ENCODE measurements around the gene GDF15.

GDF15 gene

GRCh38 chr19:18388960-18389725 lies 3.2 kb downstream of the GDF15 start:
- in situ Hi-C loops (cut with HindIII; ENCODE audit: low pct_ligation_motif_present, low sequenced_read_pairs): no loop called here
- Histone ChIP-seq H3K27me3 (replicated peaks) (no peaks in the 10 kb centered on the region), H3K4me3 (ENCODE audit: low read depth, low read length) (peak overlapping the region; percentile 78), H3K36me3 (replicated peaks) (peaks cover 20% of the 10 kb centered on the region), H3K27ac (no peak overlapping the region)
- no peak for DNase-seq
- no peak for TF ChIP-seq CTCF (IDR thresholded peaks at IDR 0.05; ENCODE audit: low read depth, low read length, missing control alignments)

- in situ Hi-C loops (cut with HindIII; ENCODE audit: low pct_ligation_motif_present, low sequenced_read_pairs): no loop called here
- peaks cover 20% of the 10 kb centered on the region for H3K36me3 ChIP-seq (replicated peaks)
- no peaks in the 10 kb centered on the region for H3K27me3 ChIP-seq (replicated peaks)
- no peak for DNase-seq
- H3K4me3 ChIP-seq (ENCODE audit: low read depth, low read length): no peak overlapping the region
- H3K27ac ChIP-seq: no peak overlapping the region
- TF ChIP-seq CTCF (IDR thresholded peaks at IDR 0.05; ENCODE audit: low read depth, low read length, missing control alignments): no peak
These were observed 3.7 kb downstream of the GDF15 start for GRCh38 chr19:18389726-18390064.

GRCh38 chr19:18390065-18390907 lies 4.3 kb downstream of the GDF15 start:
- H3K4me3 ChIP-seq (ENCODE audit: low read depth, low read length): no peak overlapping the region
- H3K36me3 ChIP-seq (replicated peaks): peaks cover 20% of the 10 kb centered on the region

GRCh38 chr19:18391509-18392075 lies 5.6 kb downstream of the GDF15 start:
- DNase-seq: no peak
- no peak for TF ChIP-seq CTCF (IDR thresholded peaks at IDR 0.05; ENCODE audit: low read depth, low read length, missing control alignments)
- H3K27ac ChIP-seq: no peak overlapping the region
- in situ Hi-C loops (cut with HindIII; ENCODE audit: low pct_ligation_motif_present, low sequenced_read_pairs): no loop called here
- H3K27me3 ChIP-seq (replicated peaks): no peaks in the 10 kb centered on the region
- no peak overlapping the region for H3K4me3 ChIP-seq (ENCODE audit: low read depth, low read length)
- peaks cover 20% of the 10 kb centered on the region for H3K36me3 ChIP-seq (replicated peaks)

More at GRCh38 chr19:18390065-18390907, 4.3 kb downstream of the GDF15 start:
- no peak for DNase-seq
- Histone ChIP-seq H3K27me3 (replicated peaks) (no peaks in the 10 kb centered on the region), H3K27ac (no peak overlapping the region)
- in situ Hi-C loops (cut with HindIII; ENCODE audit: low pct_ligation_motif_present, low sequenced_read_pairs): no loop called here
- no peak for TF ChIP-seq CTCF (IDR thresholded peaks at IDR 0.05; ENCODE audit: low read depth, low read length, missing control alignments)

- Histone ChIP-seq H3K4me3 (ENCODE audit: low read depth, low read length) (no peak overlapping the region), H3K27ac (no peak overlapping the region), H3K36me3 (replicated peaks) (peaks cover 20% of the 10 kb centered on the region), H3K27me3 (replicated peaks) (no peaks in the 10 kb centered on the region)
- in situ Hi-C loops (cut with HindIII; ENCODE audit: low pct_ligation_motif_present, low sequenced_read_pairs): no loop called here
- no peak for DNase-seq
- no peak for TF ChIP-seq CTCF (IDR thresholded peaks at IDR 0.05; ENCODE audit: low read depth, low read length, missing control alignments)
These were observed 6.5 kb downstream of the GDF15 start for GRCh38 chr19:18392417-18392816.
